Body of pancreas (tissue), 4 donors: ENCODE results near the gene ST6GALNAC4.

ENCODE experiments used
- POLR2A ChIP-seq, 3 donors: fragments of 450-650 bp; IDR thresholded peaks; one replicate each; pipeline ENCODE4 v1.6.1; 2016; ENCODE audit warnings: antibody characterized with exemption in 3 of 3, mild to moderate bottlenecking in 2 of 3
- TF ChIP-seq, protein P1 (sequence below), 7 experiments: fragments of 450-650 bp in 4 of 7; fragments of 200-600 bp in 3 of 7; sonication (generic) in 3 of 7; IDR thresholded peaks; one replicate each; pipeline ENCODE4 v1.5.1; 2016 to 2019; ENCODE audit warnings: antibody characterized with exemption in 7 of 7

DNA sequence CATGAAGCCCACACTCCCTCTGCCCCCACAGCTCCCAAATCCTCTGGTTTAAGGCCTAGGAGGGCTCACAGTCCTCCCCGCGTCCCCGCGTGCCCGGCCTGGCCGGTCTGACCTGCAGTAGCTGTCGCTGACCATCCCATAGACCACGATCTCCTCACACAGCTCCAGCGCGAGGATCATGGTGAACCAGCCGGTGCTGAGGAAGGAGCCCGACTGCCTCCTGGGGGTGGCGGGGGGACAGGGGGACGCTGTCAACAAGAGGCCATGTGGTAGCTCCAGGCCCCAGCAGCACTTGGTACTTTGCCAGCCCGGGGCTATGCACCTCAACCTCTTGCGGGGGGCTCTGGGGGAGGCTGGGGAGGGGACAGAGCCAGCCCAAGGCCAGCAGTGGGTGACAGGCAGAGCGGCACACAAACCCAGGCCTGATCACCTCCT lies 7.0 kb downstream of the ST6GALNAC4 start:
- no peak for TF ChIP-seq POLR2A (IDR thresholded peaks at IDR 0.05)
- TF ChIP-seq, protein P1, sequence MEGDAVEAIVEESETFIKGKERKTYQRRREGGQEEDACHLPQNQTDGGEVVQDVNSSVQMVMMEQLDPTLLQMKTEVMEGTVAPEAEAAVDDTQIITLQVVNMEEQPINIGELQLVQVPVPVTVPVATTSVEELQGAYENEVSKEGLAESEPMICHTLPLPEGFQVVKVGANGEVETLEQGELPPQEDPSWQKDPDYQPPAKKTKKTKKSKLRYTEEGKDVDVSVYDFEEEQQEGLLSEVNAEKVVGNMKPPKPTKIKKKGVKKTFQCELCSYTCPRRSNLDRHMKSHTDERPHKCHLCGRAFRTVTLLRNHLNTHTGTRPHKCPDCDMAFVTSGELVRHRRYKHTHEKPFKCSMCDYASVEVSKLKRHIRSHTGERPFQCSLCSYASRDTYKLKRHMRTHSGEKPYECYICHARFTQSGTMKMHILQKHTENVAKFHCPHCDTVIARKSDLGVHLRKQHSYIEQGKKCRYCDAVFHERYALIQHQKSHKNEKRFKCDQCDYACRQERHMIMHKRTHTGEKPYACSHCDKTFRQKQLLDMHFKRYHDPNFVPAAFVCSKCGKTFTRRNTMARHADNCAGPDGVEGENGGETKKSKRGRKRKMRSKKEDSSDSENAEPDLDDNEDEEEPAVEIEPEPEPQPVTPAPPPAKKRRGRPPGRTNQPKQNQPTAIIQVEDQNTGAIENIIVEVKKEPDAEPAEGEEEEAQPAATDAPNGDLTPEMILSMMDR (IDR thresholded peaks at IDR 0.05), result no peak
